Immature natural killer cell (primary cell): ENCODE results near the gene CAPNS1. TPM values are rescaled to one million over a fixed set of nuclear protein-coding genes. Genes with fewer than 3 reads are reported as not detected.
"Not testable (repeated sequence)": the region's sequence is repeated elsewhere in the genome, so short reads cannot be mapped to it uniquely, and the experiment has no call there.

Source experiments
- DNase-seq, 3 donors: peaks; one replicate each; pipeline ENCODE4 v3.0.0; 2022; ENCODE audit warnings: mixed read lengths in 1 of 3
- H3K27ac Mint-ChIP-seq, 6 donors: one replicate each; pipeline ENCODE4 v1.8.0; 2020; ENCODE audit warnings: mixed read lengths in 6 of 6, mild to moderate bottlenecking in 5 of 6, inconsistent platforms in 4 of 6, moderate library complexity in 3 of 6
- H3K27me3 Mint-ChIP-seq, 3 donors: one replicate each; pipeline ENCODE4 v1.8.0; 2020 to 2021; ENCODE audit warnings: low read depth in 3 of 3, mild to moderate bottlenecking in 3 of 3, mixed read lengths in 3 of 3, moderate library complexity in 3 of 3, inconsistent platforms in 1 of 3
- H3K36me3 Mint-ChIP-seq, 3 donors: one replicate each; pipeline ENCODE4 v1.8.0; 2020; ENCODE audit warnings: mixed read lengths in 3 of 3, inconsistent platforms in 2 of 3, mild to moderate bottlenecking in 2 of 3
- H3K4me1 Mint-ChIP-seq, 2 donors: one replicate each; pipeline ENCODE4 v1.8.0; 2020; ENCODE audit warnings: inconsistent platforms in 2 of 2, mild to moderate bottlenecking in 2 of 2, mixed read lengths in 2 of 2, moderate library complexity in 1 of 2
- H3K4me3 Mint-ChIP-seq, 5 donors: one replicate each; pipeline ENCODE4 v1.8.0; 2020; ENCODE audit warnings: mild to moderate bottlenecking in 5 of 5, mixed read lengths in 5 of 5, inconsistent platforms in 3 of 5, moderate library complexity in 3 of 5
- H3K9me3 Mint-ChIP-seq, 6 donors: one replicate each; pipeline ENCODE4 v1.8.0; 2020; ENCODE audit warnings: mild to moderate bottlenecking in 6 of 6, mixed read lengths in 6 of 6, inconsistent platforms in 4 of 6, moderate library complexity in 3 of 6
- polyA plus RNA-seq, 3 donors: library from polyadenylated mRNA; unstranded; fragments of 300-500 nt; fragmentation: Illumina TruSeq; gene quantifications; one replicate each; pipeline ENCODE4 v1.2.3, GENCODE V29; 2021

Gene CAPNS1
- polyA plus RNA-seq, 3 donors from 2014 or later: 176 to 253 (median 225) TPM

DNA sequence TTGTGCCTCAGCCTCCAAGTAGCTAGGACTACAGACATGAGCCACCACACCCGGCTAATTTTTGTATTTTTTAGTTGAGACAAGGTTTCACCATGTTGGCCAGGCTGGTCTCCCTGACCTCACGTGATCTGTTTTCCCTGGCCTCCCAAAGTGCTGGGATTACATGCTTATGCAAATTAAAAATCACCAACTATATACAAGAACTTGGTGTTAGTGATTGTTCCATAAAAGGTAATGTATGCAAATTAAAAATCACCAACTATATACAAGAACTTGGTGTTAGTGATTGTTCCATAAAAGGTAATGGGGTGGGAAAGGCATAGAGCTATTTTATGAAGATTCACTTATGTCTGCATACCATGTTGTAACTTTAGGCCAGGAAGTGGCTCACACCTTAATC, 39.2 kb downstream of the CAPNS1 start:
- H3K9me3 Mint-ChIP-seq, H3K36me3 Mint-ChIP-seq, H3K4me1 Mint-ChIP-seq, H3K4me3 Mint-ChIP-seq, H3K27me3 Mint-ChIP-seq, DNase-seq: not testable (repeated sequence)
- H3K27ac Mint-ChIP-seq: peak overlapping the region in 1 of 6 donors; percentile 62

DNA sequence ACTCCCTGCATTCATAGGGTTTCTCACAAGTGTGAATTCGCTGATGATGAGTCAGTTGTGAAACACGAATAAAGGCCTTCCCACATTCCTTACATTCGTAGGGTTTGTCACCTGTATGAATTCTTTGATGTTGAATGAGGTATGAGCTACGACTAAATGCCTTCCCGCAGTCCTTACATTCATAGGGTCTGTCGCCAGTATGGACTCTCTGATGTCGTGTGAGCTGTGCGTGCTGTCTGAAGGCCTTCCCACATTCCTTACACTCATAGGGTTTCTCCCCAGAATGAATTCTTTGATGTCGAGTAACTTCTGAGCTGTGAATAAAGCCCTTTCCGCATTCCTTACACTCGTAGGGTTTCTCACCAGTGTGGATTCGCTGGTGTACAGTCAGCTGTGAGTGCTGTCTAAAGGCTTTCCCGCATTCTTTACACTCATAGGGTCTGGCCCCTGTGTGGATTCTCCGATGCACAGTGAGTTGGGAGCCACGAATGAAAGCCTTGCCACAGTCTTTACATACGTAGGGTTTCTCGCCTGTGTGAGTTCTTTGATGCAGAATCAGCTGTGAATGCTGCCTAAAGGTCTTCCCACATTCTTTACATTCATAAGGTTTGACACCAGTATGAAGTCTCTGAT, 42.9 kb downstream of the CAPNS1 start:
- Mint-ChIP-seq H3K27ac (no peak overlapping the region), H3K27me3 (peaks cover 0 to 3% (median 0%) of the 10 kb centered on the region in 3 donors), H3K9me3 (no peaks in the 10 kb centered on the region), H3K36me3 (peaks cover 6 to 11% (median 8%) of the 10 kb centered on the region in 3 donors), H3K4me1 (peaks cover 0 to 3% of the 10 kb centered on the region in 2 donors), H3K4me3 (no peak overlapping the region)
- DNase-seq: no peak

GRCh38 chr19:36183245-36183628, 43.4 kb downstream of the CAPNS1 start:
- no peaks in the 10 kb centered on the region for H3K9me3 Mint-ChIP-seq
- H3K27me3 Mint-ChIP-seq: peaks cover 0 to 3% (median 0%) of the 10 kb centered on the region in 3 donors
- H3K4me3 Mint-ChIP-seq: no peak overlapping the region
- H3K27ac Mint-ChIP-seq: no peak overlapping the region
- no peak for DNase-seq
- peaks cover 6 to 11% (median 8%) of the 10 kb centered on the region in 3 donors for H3K36me3 Mint-ChIP-seq
- H3K4me1 Mint-ChIP-seq: peaks cover 0 to 3% of the 10 kb centered on the region in 2 donors

- H3K9me3 Mint-ChIP-seq, H3K4me1 Mint-ChIP-seq, H3K4me3 Mint-ChIP-seq, H3K27me3 Mint-ChIP-seq, DNase-seq, H3K27ac Mint-ChIP-seq: not testable (repeated sequence)
- peaks cover 10 to 16% (median 15%) of the 10 kb centered on the region in 3 donors for H3K36me3 Mint-ChIP-seq
These were observed 46.9 kb downstream of the CAPNS1 start for GRCh38 chr19:36186722-36187121.

DNA sequence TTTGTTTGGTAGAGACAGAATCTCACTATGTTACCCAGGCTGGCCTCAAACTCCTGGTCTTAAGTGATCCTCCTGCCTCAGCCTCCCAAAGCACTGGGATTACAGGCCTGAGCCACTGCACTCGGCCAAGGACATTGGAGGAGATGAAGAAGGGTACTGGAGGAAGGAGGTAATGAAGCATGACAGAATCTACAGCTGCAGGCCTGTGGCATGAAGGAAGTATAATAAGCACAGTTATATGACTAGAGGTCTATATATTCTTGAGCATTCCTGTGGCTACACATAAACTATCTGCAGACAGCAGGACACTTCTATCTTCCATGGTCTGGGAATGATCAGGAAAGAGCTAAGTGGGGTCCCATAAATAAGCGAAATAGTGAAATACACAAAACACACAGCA, 56.4 kb downstream of the CAPNS1 start:
- DNase-seq: no peak
- Mint-ChIP-seq H3K27me3 (peaks cover 0 to 1% (median 0%) of the 10 kb centered on the region in 3 donors), H3K4me1 (no peaks in the 10 kb centered on the region), H3K27ac (peak overlapping the region in 1 of 6 donors; percentile 24), H3K9me3 (no peaks in the 10 kb centered on the region), H3K36me3 (peaks cover 17 to 24% (median 23%) of the 10 kb centered on the region in 3 donors), H3K4me3 (no peak overlapping the region)

- peaks cover 13 to 21% (median 17%) of the 10 kb centered on the region in 3 donors for H3K36me3 Mint-ChIP-seq
- no peak overlapping the region for H3K27ac Mint-ChIP-seq
- H3K27me3 Mint-ChIP-seq: peaks cover 0 to 1% (median 0%) of the 10 kb centered on the region in 3 donors
- no peak for DNase-seq
- H3K4me1 Mint-ChIP-seq: no peaks in the 10 kb centered on the region
- H3K4me3 Mint-ChIP-seq: no peak overlapping the region
- no peaks in the 10 kb centered on the region for H3K9me3 Mint-ChIP-seq
These were observed 58.3 kb downstream of the CAPNS1 start for GRCh38 chr19:36198119-36198518.

Other genes with a start within 250 kb of the CAPNS1 start
- 1 to 10 TPM; 2.7 to 8.0 (median 2.9) TPM for gene NFKBID, start 239.5 kb upstream of the CAPNS1 start, polyA plus RNA-seq
- 1,000 to 10,000 TPM; 1,885 to 2,801 (median 2,654) TPM for gene HCST, start 237.5 kb upstream of the CAPNS1 start, polyA plus RNA-seq
- 1,000 to 10,000 TPM; 2,771 to 3,312 (median 2,871) TPM for gene TYROBP, start 231.8 kb upstream of the CAPNS1 start, polyA plus RNA-seq
- gene LRFN3, start 203.7 kb upstream of the CAPNS1 start, polyA plus RNA-seq: under 1 TPM; 0.17 to 0.62 (median 0.32) TPM
- gene SDHAF1, start 144.9 kb upstream of the CAPNS1 start, polyA plus RNA-seq: 10 to 100 TPM; 44.7 to 51.0 (median 48.3) TPM
- gene SYNE4, start 131.3 kb upstream of the CAPNS1 start, polyA plus RNA-seq: not detected
- gene ALKBH6, start 125.9 kb upstream of the CAPNS1 start, polyA plus RNA-seq: 10 to 100 TPM; 27.2 to 34.6 (median 30.0) TPM
- under 1 TPM in 2 of 3 donors, not detected in 1; 0.07 to 0.55 TPM for gene CLIP3, start 107.2 kb upstream of the CAPNS1 start, polyA plus RNA-seq
- gene THAP8, start 85.8 kb upstream of the CAPNS1 start, polyA plus RNA-seq: 10 to 100 TPM in 2 of 3 donors, 1 to 10 TPM in 1; 3.2 to 10.7 (median 10.1) TPM
- gene WDR62, start 85.2 kb upstream of the CAPNS1 start, polyA plus RNA-seq: under 1 TPM in 2 of 3 donors, not detected in 1; 0.12 to 0.77 TPM
- gene OVOL3, start 28.9 kb upstream of the CAPNS1 start, polyA plus RNA-seq: not detected
- 100 to 1,000 TPM; 102 to 136 (median 127) TPM for gene POLR2I, start 25.2 kb upstream of the CAPNS1 start, polyA plus RNA-seq
- gene TBCB, start 24.6 kb upstream of the CAPNS1 start, polyA plus RNA-seq: 100 to 1,000 TPM; 341 to 445 (median 385) TPM
- gene COX7A1, start 12.4 kb downstream of the CAPNS1 start, polyA plus RNA-seq: not detected
- gene ZNF565, start 74.6 kb downstream of the CAPNS1 start, polyA plus RNA-seq: 1 to 10 TPM; 2.9 to 7.6 (median 2.9) TPM
- gene ZNF146, start 75.0 kb downstream of the CAPNS1 start, polyA plus RNA-seq: 10 to 100 TPM; 18.6 to 50.6 (median 25.9) TPM
- gene ZFP14, start 239.1 kb downstream of the CAPNS1 start, polyA plus RNA-seq: 1 to 10 TPM in 2 of 3 donors, under 1 TPM in 1; 0.46 to 6.4 (median 2.7) TPM